ENCODE measurements around the gene SLAMF8. TPM values are rescaled to one million over a fixed set of nuclear protein-coding genes. Genes with fewer than 3 reads are reported as not detected.

Gene SLAMF8
- polyA plus RNA-seq, 1 donor from 2014 or later = not detected

DNA sequence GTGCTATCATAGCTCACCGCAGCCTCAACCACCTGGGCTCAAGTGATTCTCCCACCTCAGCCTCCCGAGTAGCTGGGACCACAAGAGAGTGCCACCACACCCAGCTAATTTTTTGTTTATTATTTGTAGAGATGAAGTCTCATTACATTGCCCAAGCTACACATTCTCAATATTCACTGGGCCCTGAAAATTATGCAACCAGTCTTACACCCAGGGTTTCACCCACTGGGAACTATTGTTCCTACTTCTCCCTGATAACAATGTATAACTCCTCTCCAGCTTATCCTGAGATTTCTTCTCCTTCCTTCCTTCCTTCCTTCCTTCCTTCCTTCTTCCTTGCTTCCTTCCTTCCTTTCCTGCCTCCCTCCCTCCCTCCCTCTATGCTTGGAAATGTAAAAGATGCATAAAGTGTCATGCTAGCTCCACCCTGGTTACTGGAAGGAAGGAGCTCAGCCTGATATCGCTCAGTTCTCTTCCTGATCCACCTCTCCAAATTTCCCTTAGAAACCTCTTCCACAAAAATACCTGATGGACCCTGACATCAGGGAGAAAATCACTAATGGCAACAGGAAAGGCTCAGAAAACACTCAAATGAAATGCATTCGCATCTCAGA, 47.0 kb downstream of the SLAMF8 start:
- Histone ChIP-seq H3K27ac (ENCODE audit: low read length) (no peak overlapping the region), H3K79me2 (replicated peaks; ENCODE audit: insufficient read depth, low read length) (no peaks in the 10 kb centered on the region)

DNA sequence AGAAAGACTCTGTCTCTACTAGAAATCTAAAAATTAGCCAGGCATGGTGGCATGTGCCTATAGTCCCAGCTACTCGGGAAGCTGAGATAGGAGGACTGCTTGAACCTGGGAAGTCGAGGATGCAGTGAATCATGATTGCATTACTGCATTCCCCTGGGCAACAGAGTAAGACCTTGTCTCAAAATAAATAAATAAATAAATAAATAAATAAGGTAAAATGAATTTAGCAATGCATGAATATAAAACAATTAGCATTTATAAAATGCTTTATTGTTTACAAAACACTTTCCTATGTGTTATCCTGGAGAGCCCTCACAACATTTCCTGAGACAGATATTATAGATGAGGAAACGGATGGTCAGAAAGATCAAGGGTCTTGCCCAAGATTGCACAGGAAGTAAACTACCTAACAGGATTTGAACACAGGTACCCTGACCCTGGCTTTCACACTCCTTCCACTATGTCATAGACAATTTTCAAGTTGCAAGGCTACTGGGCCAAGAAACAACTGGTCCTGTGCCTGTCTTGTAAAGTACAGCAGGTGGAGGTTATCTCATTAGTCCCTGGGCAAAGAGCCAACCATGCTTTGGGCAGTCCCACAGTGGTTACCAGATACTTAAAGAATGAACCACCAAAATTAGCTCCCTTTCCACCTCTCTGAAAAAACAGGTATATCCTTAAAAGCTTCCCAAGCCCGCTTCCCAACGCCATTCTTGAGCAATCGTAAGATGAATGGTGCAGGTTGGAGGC, 51.2 kb downstream of the SLAMF8 start:
- no peaks in the 10 kb centered on the region for H3K36me3 ChIP-seq (ENCODE audit: insufficient read depth, low read length)
- TF ChIP-seq SMC3 (conservative IDR thresholded peaks at IDR 0.05; ENCODE audit: poor library complexity) (no peak), RAD21 (conservative IDR thresholded peaks at IDR 0.05) (no peak), TAF1 (IDR thresholded peaks at IDR 0.05; ENCODE audit: low read depth) (no peak), EZH2 (IDR thresholded peaks at IDR 0.05; ENCODE audit: borderline replicate concordance, insufficient read depth, low read length, poor library complexity, severe bottlenecking) (no peak), EP300 (conservative IDR thresholded peaks at IDR 0.05; ENCODE audit: poor library complexity, severe bottlenecking) (no peak), MXI1 (conservative IDR thresholded peaks at IDR 0.05; ENCODE audit: poor library complexity, severe bottlenecking) (no peak), POLR2AphosphoS5 (IDR thresholded peaks at IDR 0.05) (no peak)
- TF ChIP-seq, protein P1, sequence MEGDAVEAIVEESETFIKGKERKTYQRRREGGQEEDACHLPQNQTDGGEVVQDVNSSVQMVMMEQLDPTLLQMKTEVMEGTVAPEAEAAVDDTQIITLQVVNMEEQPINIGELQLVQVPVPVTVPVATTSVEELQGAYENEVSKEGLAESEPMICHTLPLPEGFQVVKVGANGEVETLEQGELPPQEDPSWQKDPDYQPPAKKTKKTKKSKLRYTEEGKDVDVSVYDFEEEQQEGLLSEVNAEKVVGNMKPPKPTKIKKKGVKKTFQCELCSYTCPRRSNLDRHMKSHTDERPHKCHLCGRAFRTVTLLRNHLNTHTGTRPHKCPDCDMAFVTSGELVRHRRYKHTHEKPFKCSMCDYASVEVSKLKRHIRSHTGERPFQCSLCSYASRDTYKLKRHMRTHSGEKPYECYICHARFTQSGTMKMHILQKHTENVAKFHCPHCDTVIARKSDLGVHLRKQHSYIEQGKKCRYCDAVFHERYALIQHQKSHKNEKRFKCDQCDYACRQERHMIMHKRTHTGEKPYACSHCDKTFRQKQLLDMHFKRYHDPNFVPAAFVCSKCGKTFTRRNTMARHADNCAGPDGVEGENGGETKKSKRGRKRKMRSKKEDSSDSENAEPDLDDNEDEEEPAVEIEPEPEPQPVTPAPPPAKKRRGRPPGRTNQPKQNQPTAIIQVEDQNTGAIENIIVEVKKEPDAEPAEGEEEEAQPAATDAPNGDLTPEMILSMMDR (IDR thresholded peaks at IDR 0.05; ENCODE audit: poor library complexity, severe bottlenecking) = no peak

More for the DNA sequence above, 47.0 kb downstream of the SLAMF8 start:
- Histone ChIP-seq H3K27me3 (ENCODE audit: insufficient read depth, low read depth, low read length) (no peaks in the 10 kb centered on the region), H3K9ac (ENCODE audit: low read length) (no peak overlapping the region), H3K36me3 (ENCODE audit: insufficient read depth, low read length) (no peaks in the 10 kb centered on the region), H3K4me2 (ENCODE audit: low read length) (no peak overlapping the region), H3K4me3 (ENCODE audit: low read length) (no peak overlapping the region), H2AFZ (ENCODE audit: low read depth, low read length) (no peak overlapping the region), H3F3A (ENCODE audit: insufficient read depth, low read length, poor library complexity, severe bottlenecking) (no peaks in the 10 kb centered on the region), H4K20me1 (ENCODE audit: insufficient read depth) (no peaks in the 10 kb centered on the region), H3K9me3 (ENCODE audit: low read length) (no peaks in the 10 kb centered on the region), H3K9me2 (ENCODE audit: insufficient read depth, low read length) (no peaks in the 10 kb centered on the region)
- TF ChIP-seq MXI1 (conservative IDR thresholded peaks at IDR 0.05; ENCODE audit: poor library complexity, severe bottlenecking) (no peak), EP300 (conservative IDR thresholded peaks at IDR 0.05; ENCODE audit: poor library complexity, severe bottlenecking) (no peak), TAF1 (IDR thresholded peaks at IDR 0.05; ENCODE audit: low read depth) (no peak), SMC3 (conservative IDR thresholded peaks at IDR 0.05; ENCODE audit: poor library complexity) (no peak), POLR2AphosphoS5 (IDR thresholded peaks at IDR 0.05) (no peak), EZH2 (IDR thresholded peaks at IDR 0.05; ENCODE audit: borderline replicate concordance, insufficient read depth, low read length, poor library complexity, severe bottlenecking) (no peak), RAD21 (conservative IDR thresholded peaks at IDR 0.05) (no peak)
- TF ChIP-seq, protein P1 (IDR thresholded peaks at IDR 0.05; ENCODE audit: poor library complexity, severe bottlenecking) = no peak
- TF ChIP-seq, protein P2, sequence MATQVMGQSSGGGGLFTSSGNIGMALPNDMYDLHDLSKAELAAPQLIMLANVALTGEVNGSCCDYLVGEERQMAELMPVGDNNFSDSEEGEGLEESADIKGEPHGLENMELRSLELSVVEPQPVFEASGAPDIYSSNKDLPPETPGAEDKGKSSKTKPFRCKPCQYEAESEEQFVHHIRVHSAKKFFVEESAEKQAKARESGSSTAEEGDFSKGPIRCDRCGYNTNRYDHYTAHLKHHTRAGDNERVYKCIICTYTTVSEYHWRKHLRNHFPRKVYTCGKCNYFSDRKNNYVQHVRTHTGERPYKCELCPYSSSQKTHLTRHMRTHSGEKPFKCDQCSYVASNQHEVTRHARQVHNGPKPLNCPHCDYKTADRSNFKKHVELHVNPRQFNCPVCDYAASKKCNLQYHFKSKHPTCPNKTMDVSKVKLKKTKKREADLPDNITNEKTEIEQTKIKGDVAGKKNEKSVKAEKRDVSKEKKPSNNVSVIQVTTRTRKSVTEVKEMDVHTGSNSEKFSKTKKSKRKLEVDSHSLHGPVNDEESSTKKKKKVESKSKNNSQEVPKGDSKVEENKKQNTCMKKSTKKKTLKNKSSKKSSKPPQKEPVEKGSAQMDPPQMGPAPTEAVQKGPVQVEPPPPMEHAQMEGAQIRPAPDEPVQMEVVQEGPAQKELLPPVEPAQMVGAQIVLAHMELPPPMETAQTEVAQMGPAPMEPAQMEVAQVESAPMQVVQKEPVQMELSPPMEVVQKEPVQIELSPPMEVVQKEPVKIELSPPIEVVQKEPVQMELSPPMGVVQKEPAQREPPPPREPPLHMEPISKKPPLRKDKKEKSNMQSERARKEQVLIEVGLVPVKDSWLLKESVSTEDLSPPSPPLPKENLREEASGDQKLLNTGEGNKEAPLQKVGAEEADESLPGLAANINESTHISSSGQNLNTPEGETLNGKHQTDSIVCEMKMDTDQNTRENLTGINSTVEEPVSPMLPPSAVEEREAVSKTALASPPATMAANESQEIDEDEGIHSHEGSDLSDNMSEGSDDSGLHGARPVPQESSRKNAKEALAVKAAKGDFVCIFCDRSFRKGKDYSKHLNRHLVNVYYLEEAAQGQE (IDR thresholded peaks at IDR 0.05; ENCODE audit: borderline replicate concordance) = no peak

More for the DNA sequence above, 51.2 kb downstream of the SLAMF8 start:
- H3K4me3 ChIP-seq (ENCODE audit: low read length) = no peak overlapping the region
- H2AFZ ChIP-seq (ENCODE audit: low read depth, low read length) = no peak overlapping the region
- H3K9ac ChIP-seq (ENCODE audit: low read length) = no peak overlapping the region
- no peaks in the 10 kb centered on the region for H3F3A ChIP-seq (ENCODE audit: insufficient read depth, low read length, poor library complexity, severe bottlenecking)
- no peak overlapping the region for H3K27ac ChIP-seq (ENCODE audit: low read length)
- no peak overlapping the region for H3K4me2 ChIP-seq (ENCODE audit: low read length)
- no peaks in the 10 kb centered on the region for H3K9me3 ChIP-seq (ENCODE audit: low read length)
- H4K20me1 ChIP-seq (ENCODE audit: insufficient read depth) = no peaks in the 10 kb centered on the region
- no peaks in the 10 kb centered on the region for H3K9me2 ChIP-seq (ENCODE audit: insufficient read depth, low read length)
- H3K27me3 ChIP-seq (ENCODE audit: insufficient read depth, low read depth, low read length) = no peaks in the 10 kb centered on the region
- no peaks in the 10 kb centered on the region for H3K79me2 ChIP-seq (replicated peaks; ENCODE audit: insufficient read depth, low read length)

Data from neural cell (in vitro differentiated cells).